T-helper 1 cell treated with Interleukin-12 subunit alpha and Interleukin-12 subunit beta and Interleukin-4 antibody, amounts not matched to agents 30 μg/mL and 1 μg/mL, for 36 hours (primary cell): ENCODE results near the gene HMCN1.

ENCODE experiments used
- H3K27ac Mint-ChIP-seq: one replicate; pipeline ENCODE4 v1.8.0; 2021; ENCODE audit warnings: mild to moderate bottlenecking, mixed read lengths
- H3K27me3 Mint-ChIP-seq: one replicate; pipeline ENCODE4 v1.8.0; 2021; ENCODE audit warnings: low read depth, mixed read lengths
- H3K36me3 Mint-ChIP-seq: one replicate; pipeline ENCODE4 v1.8.0; 2021; ENCODE audit warnings: low read depth, mixed read lengths
- H3K4me1 Mint-ChIP-seq: one replicate; pipeline ENCODE4 v1.8.0; 2021; ENCODE audit warnings: low read depth, mixed read lengths
- H3K4me3 Mint-ChIP-seq: one replicate; pipeline ENCODE4 v1.8.0; 2021; ENCODE audit warnings: mild to moderate bottlenecking, moderate library complexity, mixed read lengths
- H3K9me3 Mint-ChIP-seq: one replicate; pipeline ENCODE4 v1.8.0; 2021; ENCODE audit warnings: mixed read lengths

Gene HMCN1

GRCh38 chr1:186213225-186213607 lies 479.0 kb downstream of the HMCN1 start:
- Mint-ChIP-seq H3K9me3 (no peaks in the 10 kb centered on the region), H3K4me3 (no peak overlapping the region), H3K27ac (no peak overlapping the region), H3K4me1 (no peaks in the 10 kb centered on the region), H3K36me3 (no peaks in the 10 kb centered on the region), H3K27me3 (peaks cover 24% of the 10 kb centered on the region)

GRCh38 chr1:186214791-186215190 lies 480.6 kb downstream of the HMCN1 start:
- Mint-ChIP-seq H3K36me3 (no peaks in the 10 kb centered on the region), H3K4me1 (no peaks in the 10 kb centered on the region), H3K4me3 (no peak overlapping the region), H3K27ac (no peak overlapping the region), H3K27me3 (peaks cover 21% of the 10 kb centered on the region), H3K9me3 (no peaks in the 10 kb centered on the region)

- H3K4me3 Mint-ChIP-seq = no peak overlapping the region
- H3K36me3 Mint-ChIP-seq = peaks cover 2% of the 10 kb centered on the region
- no peaks in the 10 kb centered on the region for H3K9me3 Mint-ChIP-seq
- H3K27me3 Mint-ChIP-seq = peaks cover 26% of the 10 kb centered on the region
- H3K27ac Mint-ChIP-seq = no peak overlapping the region
- peaks cover 2% of the 10 kb centered on the region for H3K4me1 Mint-ChIP-seq
These were observed 481.4 kb downstream of the HMCN1 start for GRCh38 chr1:186215636-186216035.

GRCh38 chr1:186218654-186219352 lies 484.6 kb downstream of the HMCN1 start:
- Mint-ChIP-seq H3K36me3 (peaks cover 2% of the 10 kb centered on the region), H3K27ac (no peak overlapping the region), H3K4me1 (peaks cover 2% of the 10 kb centered on the region), H3K27me3 (peaks cover 20% of the 10 kb centered on the region), H3K4me3 (no peak overlapping the region), H3K9me3 (no peaks in the 10 kb centered on the region)

- peaks cover 2% of the 10 kb centered on the region for H3K36me3 Mint-ChIP-seq
These were observed 485.9 kb downstream of the HMCN1 start for GRCh38 chr1:186220067-186220466.

GRCh38 chr1:186220911-186221310 lies 486.7 kb downstream of the HMCN1 start:
- Mint-ChIP-seq H3K27me3 (peaks cover 16% of the 10 kb centered on the region), H3K9me3 (no peaks in the 10 kb centered on the region), H3K27ac (no peak overlapping the region), H3K36me3 (peaks cover 2% of the 10 kb centered on the region), H3K4me3 (no peak overlapping the region), H3K4me1 (peaks cover 2% of the 10 kb centered on the region)

More at GRCh38 chr1:186220067-186220466, 485.9 kb downstream of the HMCN1 start:
- no peak overlapping the region for H3K4me3 Mint-ChIP-seq
- H3K27me3 Mint-ChIP-seq = peaks cover 20% of the 10 kb centered on the region
- peaks cover 2% of the 10 kb centered on the region for H3K4me1 Mint-ChIP-seq
- H3K27ac Mint-ChIP-seq = no peak overlapping the region
- H3K9me3 Mint-ChIP-seq = no peaks in the 10 kb centered on the region

GRCh38 chr1:186225096-186225495 lies 490.9 kb downstream of the HMCN1 start:
- H3K4me1 Mint-ChIP-seq = no peaks in the 10 kb centered on the region
- peaks cover 16% of the 10 kb centered on the region for H3K27me3 Mint-ChIP-seq
- no peaks in the 10 kb centered on the region for H3K36me3 Mint-ChIP-seq
- no peak overlapping the region for H3K4me3 Mint-ChIP-seq
- no peaks in the 10 kb centered on the region for H3K9me3 Mint-ChIP-seq
- no peak overlapping the region for H3K27ac Mint-ChIP-seq

- no peaks in the 10 kb centered on the region for H3K9me3 Mint-ChIP-seq
- no peak overlapping the region for H3K4me3 Mint-ChIP-seq
- no peak overlapping the region for H3K27ac Mint-ChIP-seq
- no peaks in the 10 kb centered on the region for H3K4me1 Mint-ChIP-seq
- H3K36me3 Mint-ChIP-seq = no peaks in the 10 kb centered on the region
- H3K27me3 Mint-ChIP-seq = peaks cover 19% of the 10 kb centered on the region
These were observed 494.6 kb downstream of the HMCN1 start for GRCh38 chr1:186228749-186229148.

- no peak overlapping the region for H3K4me3 Mint-ChIP-seq
- H3K27ac Mint-ChIP-seq = no peak overlapping the region
- no peaks in the 10 kb centered on the region for H3K9me3 Mint-ChIP-seq
- no peaks in the 10 kb centered on the region for H3K4me1 Mint-ChIP-seq
- no peaks in the 10 kb centered on the region for H3K36me3 Mint-ChIP-seq
- peaks cover 12% of the 10 kb centered on the region for H3K27me3 Mint-ChIP-seq
These were observed 497.8 kb downstream of the HMCN1 start for GRCh38 chr1:186231861-186232436.

GRCh38 chr1:186234976-186235686 lies 500.9 kb downstream of the HMCN1 start:
- peaks cover 11% of the 10 kb centered on the region for H3K27me3 Mint-ChIP-seq
- H3K36me3 Mint-ChIP-seq = no peaks in the 10 kb centered on the region
- H3K4me3 Mint-ChIP-seq = no peak overlapping the region
- H3K27ac Mint-ChIP-seq = no peak overlapping the region
- no peaks in the 10 kb centered on the region for H3K4me1 Mint-ChIP-seq
- H3K9me3 Mint-ChIP-seq = no peaks in the 10 kb centered on the region

GRCh38 chr1:186235696-186236095 lies 501.5 kb downstream of the HMCN1 start:
- H3K4me1 Mint-ChIP-seq = no peaks in the 10 kb centered on the region
- no peak overlapping the region for H3K27ac Mint-ChIP-seq
- no peaks in the 10 kb centered on the region for H3K36me3 Mint-ChIP-seq

GRCh38 chr1:186236921-186237320 lies 502.7 kb downstream of the HMCN1 start:
- Mint-ChIP-seq H3K4me1 (no peaks in the 10 kb centered on the region), H3K36me3 (no peaks in the 10 kb centered on the region), H3K9me3 (no peaks in the 10 kb centered on the region), H3K27ac (no peak overlapping the region), H3K27me3 (peaks cover 19% of the 10 kb centered on the region), H3K4me3 (no peak overlapping the region)

More at GRCh38 chr1:186235696-186236095, 501.5 kb downstream of the HMCN1 start:
- no peaks in the 10 kb centered on the region for H3K9me3 Mint-ChIP-seq
- no peak overlapping the region for H3K4me3 Mint-ChIP-seq
- peaks cover 13% of the 10 kb centered on the region for H3K27me3 Mint-ChIP-seq

- Mint-ChIP-seq H3K27me3 (peaks cover 23% of the 10 kb centered on the region), H3K4me3 (no peak overlapping the region), H3K4me1 (no peaks in the 10 kb centered on the region), H3K9me3 (no peaks in the 10 kb centered on the region), H3K27ac (no peak overlapping the region), H3K36me3 (no peaks in the 10 kb centered on the region)
These were observed 505.0 kb downstream of the HMCN1 start for GRCh38 chr1:186239171-186239570.

- no peaks in the 10 kb centered on the region for H3K4me1 Mint-ChIP-seq
- H3K27me3 Mint-ChIP-seq = peaks cover 23% of the 10 kb centered on the region
- H3K9me3 Mint-ChIP-seq = no peaks in the 10 kb centered on the region
These were observed 506.2 kb downstream of the HMCN1 start for GRCh38 chr1:186240436-186240835.

More at GRCh38 chr1:186240436-186240835, 506.2 kb downstream of the HMCN1 start:
- H3K36me3 Mint-ChIP-seq = no peaks in the 10 kb centered on the region
- H3K27ac Mint-ChIP-seq = no peak overlapping the region
- no peak overlapping the region for H3K4me3 Mint-ChIP-seq
